SK-N-SH (cell line): ENCODE data around the gene COMMD7. TPM values are rescaled to one million over a fixed set of nuclear protein-coding genes. Genes with fewer than 3 reads are reported as not detected.
"Not testable (repeated sequence)": the region's sequence is repeated elsewhere in the genome, so short reads cannot be mapped to it uniquely, and the experiment has no call there.

Source experiments
- CTCF ChIA-PET: fragments of 300-600, 350-600 bp; formaldehyde crosslinking; extraction: SDS; loops from one replicate; lab custom pipeline; 2021; lab: Yijun Ruan, JAX
- POLR2A ChIA-PET: fragments of 350-600 bp; sonication (Branson Sonifier 250); formaldehyde crosslinking; extraction: SDS; loops from one replicate; lab custom pipeline; 2020; ENCODE audit warnings: antibody characterized with exemption, inconsistent platforms; lab: Yijun Ruan, JAX
- DNase-seq: peaks from one replicate; pipeline ENCODE4 v3.0.0; 2012
- H2AFZ ChIP-seq: fragments of 200-600 bp; sonication (generic); 2 replicates; pipeline ENCODE4 v1.8.1; 2016; ENCODE audit warnings: antibody characterized with exemption, mild to moderate bottlenecking, low read depth
- H3F3A ChIP-seq: fragments of 200-600 bp; sonication (generic); replicated peaks from 2 replicates; pipeline ENCODE3; 2016; ENCODE audit warnings: antibody characterized with exemption, mild to moderate bottlenecking; ENCODE audit not compliant: insufficient read depth
- H3K27ac ChIP-seq, 2 experiments: fragments of 200-500 bp in 1 of 2; fragments of 200-600 bp in 1 of 2; sonication (Bioruptor generic) in 1 of 2; sonication (generic), shearing (Covaris generic) in 1 of 2; 2 replicates each; pipeline versions ENCODE4 v1.5.1 to v1.6.1; 2014 to 2016; ENCODE audit warnings: low read depth in 2 of 2, inconsistent platforms in 1 of 2, low read length in 1 of 2, mild to moderate bottlenecking in 1 of 2, mixed read lengths in 1 of 2
- H3K27me3 ChIP-seq: fragments of 200-600 bp; sonication (generic), shearing (Covaris generic); 2 replicates; pipeline ENCODE4 v1.6.1; 2016; ENCODE audit warnings: mixed run types; ENCODE audit not compliant: insufficient read depth
- H3K36me3 ChIP-seq, 2 experiments: fragments of 200-500 bp in 1 of 2; fragments of 200-600 bp in 1 of 2; sonication (Bioruptor generic) in 1 of 2; sonication (generic) in 1 of 2; replicated peaks in 1 of 2; 2 replicates each; pipeline versions ENCODE3 to v1.5.1; 2014 to 2016; ENCODE audit warnings: low read length in 1 of 2, mild to moderate bottlenecking in 1 of 2; ENCODE audit not compliant: insufficient read depth in 2 of 2, control insufficient read depth in 1 of 2
- H3K4me1 ChIP-seq, 2 experiments: fragments of 200-500 bp in 1 of 2; fragments of 200-600 bp in 1 of 2; sonication (Bioruptor generic) in 1 of 2; sonication (generic), shearing (Covaris generic) in 1 of 2; 2 replicates each; pipeline versions ENCODE4 v1.5.1 to v1.6.1; 2014 to 2016; ENCODE audit warnings: low read depth in 1 of 2, low read length in 1 of 2, mixed run types in 1 of 2; ENCODE audit not compliant: insufficient read depth in 2 of 2, control insufficient read depth in 1 of 2
- H3K4me2 ChIP-seq: fragments of 200-600 bp; sonication (generic), shearing (Covaris generic); 2 replicates; pipeline ENCODE4 v1.6.1; 2017; ENCODE audit warnings: mixed run types
- H3K4me3 ChIP-seq, 2 experiments: fragments of 200-500 bp in 1 of 2; fragments of 200-600 bp in 1 of 2; sonication (Bioruptor generic) in 1 of 2; sonication (generic), shearing (Covaris generic) in 1 of 2; 2 replicates each; pipeline versions ENCODE4 v1.5.1 to v1.8.1; 2014 to 2016; ENCODE audit warnings: low read depth in 2 of 2, inconsistent platforms in 1 of 2, low read length in 1 of 2, mild to moderate bottlenecking in 1 of 2, mixed read lengths in 1 of 2, moderate library complexity in 1 of 2
- H3K79me2 ChIP-seq: fragments of 200-600 bp; sonication (generic); 2 replicates; pipeline ENCODE4 v1.8.1; 2017; ENCODE audit warnings: mild to moderate bottlenecking; ENCODE audit not compliant: insufficient read depth
- H3K9ac ChIP-seq: fragments of 200-600 bp; sonication (generic); 2 replicates; pipeline ENCODE4 v1.6.1; 2017; ENCODE audit warnings: mixed run types
- H3K9me2 ChIP-seq: fragments of 200-600 bp; sonication (generic); 2 replicates; pipeline ENCODE4 v1.6.1; 2017; ENCODE audit warnings: mixed run types
- H3K9me3 ChIP-seq: fragments of 200-600 bp; sonication (generic); 2 replicates; pipeline ENCODE4 v1.6.1; 2017; ENCODE audit warnings: mixed run types, mild to moderate bottlenecking, moderate library complexity
- H4K20me1 ChIP-seq: fragments of 200-600 bp; sonication (generic); 2 replicates; pipeline ENCODE4 v1.6.1; 2017; ENCODE audit warnings: mild to moderate bottlenecking, mixed run types; ENCODE audit not compliant: insufficient read depth
- CHD2 ChIP-seq: fragments of 150-350 bp; IDR thresholded peaks from 2 replicates; pipeline ENCODE4 v1.6.1; 2018; ENCODE audit warnings: low read length; ENCODE audit not compliant: partially characterized antibody
- ELF1 ChIP-seq: IDR thresholded peaks from 2 replicates; pipeline ENCODE4 v1.4.0; 2012
- EP300 ChIP-seq, 2 experiments: IDR thresholded peaks; 2 replicates each; pipeline versions ENCODE4 v1.4.0 to v1.6.1; 2012; ENCODE audit warnings: borderline replicate concordance in 1 of 2, low read depth in 1 of 2, low read length in 1 of 2
- EZH2phosphoT487 ChIP-seq: fragments of 200-600 bp; sonication (generic); IDR thresholded peaks from 2 replicates; pipeline ENCODE4 v1.6.1; 2017; ENCODE audit warnings: low read depth, mixed run types, mild to moderate bottlenecking, antibody characterized with exemption, moderate library complexity, borderline replicate concordance
- GABPA ChIP-seq: IDR thresholded peaks from 2 replicates; pipeline ENCODE4 v1.4.0; 2012; ENCODE audit warnings: low read depth, mild to moderate bottlenecking
- GATA2 ChIP-seq: sonication (generic); formaldehyde crosslinking; IDR thresholded peaks from 2 replicates; pipeline ENCODE4 v1.5.0; 2020; ENCODE audit warnings: mild to moderate bottlenecking, missing genetic modification reagents
- IRF3 ChIP-seq: fragments of 150-350 bp; IDR thresholded peaks from 2 replicates; pipeline ENCODE4 v1.6.1; 2016; ENCODE audit warnings: mild to moderate bottlenecking, low read depth, low read length
- MEF2A ChIP-seq: IDR thresholded peaks from 2 replicates; pipeline ENCODE4 v1.4.0; 2012; ENCODE audit warnings: low read depth, borderline replicate concordance
- MXI1 ChIP-seq: IDR thresholded peaks from 2 replicates; pipeline ENCODE4 v1.6.1; 2012; ENCODE audit warnings: mild to moderate bottlenecking, low read depth, low read length, improper control_type of control experiment
- NFIC ChIP-seq: IDR thresholded peaks from 2 replicates; pipeline ENCODE4 v1.4.0; 2012; ENCODE audit warnings: borderline replicate concordance
- POLR2AphosphoS5 ChIP-seq: IDR thresholded peaks from 2 replicates; pipeline ENCODE4 v1.6.1; 2012; ENCODE audit warnings: low read depth, low read length
- REST ChIP-seq: IDR thresholded peaks from 2 replicates; pipeline ENCODE4 v1.6.1; 2012; ENCODE audit warnings: mild to moderate bottlenecking, low read depth, low read length, moderate library complexity
- RFX5 ChIP-seq: IDR thresholded peaks from 2 replicates; pipeline ENCODE4 v1.6.1; 2012; ENCODE audit warnings: mild to moderate bottlenecking, improper control_type of control experiment, low read length
- RXRA ChIP-seq: IDR thresholded peaks from 2 replicates; pipeline ENCODE4 v1.4.0; 2012; ENCODE audit warnings: low read depth, mild to moderate bottlenecking, borderline replicate concordance
- SIN3A ChIP-seq: IDR thresholded peaks from 2 replicates; pipeline ENCODE4 v1.6.1; 2012; ENCODE audit warnings: low read depth, mild to moderate bottlenecking, low read length, moderate library complexity, borderline replicate concordance
- SMC3 ChIP-seq: IDR thresholded peaks from 2 replicates; pipeline ENCODE4 v1.6.1; 2012; ENCODE audit warnings: low read depth, low read length, improper control_type of control experiment
- TCF12 ChIP-seq: IDR thresholded peaks from 2 replicates; pipeline ENCODE4 v1.4.0; 2012
- TEAD4 ChIP-seq: IDR thresholded peaks from 2 replicates; pipeline ENCODE4 v1.4.0; 2012; ENCODE audit warnings: mild to moderate bottlenecking, borderline replicate concordance; ENCODE audit not compliant: insufficient read depth
- USF1 ChIP-seq: IDR thresholded peaks from 2 replicates; pipeline ENCODE4 v1.4.0; 2012; ENCODE audit warnings: low read depth, borderline replicate concordance
- WGBS: methylation state at CpG from one replicate; pipeline ENCODE4 v1.1.6; 2017; ENCODE audit warnings: low lambda C conversion rate; 5-methylcytosine and 5-hydroxymethylcytosine counted together
- polyA plus RNA-seq, 3 experiments: library from polyadenylated mRNA; depleted of rRNA; stranded (reverse); fragments of >200 nt; gene quantifications; 2 replicates each; pipeline ENCODE4 v1.2.3, GENCODE V29; 2012

Gene COMMD7
- polyA plus RNA-seq, 1 of the 3 experiments (the other 2 are of a cell fraction) = 38.0 TPM

- 96% methylated on average over 5 of the region's 5 CpGs for WGBS
- CTCF ChIA-PET = interaction anchor here (1.0 to 1.3 kb wide), 2 partner anchors 36 to 69 kb away, joined by 4 read pairs; partner anchors contain the start of gene C20orf203
- DNase-seq = peak; percentile 19
Observed at GRCh38 chr20:32709632-32710121, 33.6 kb downstream of the COMMD7 start.

GRCh38 chr20:32709029-32709631 lies 34.1 kb downstream of the COMMD7 start:
- H3K27me3 ChIP-seq, H3K4me2 ChIP-seq, H4K20me1 ChIP-seq, H3F3A ChIP-seq, H3K9me3 ChIP-seq, H3K27ac ChIP-seq, H3K4me3 ChIP-seq, H2AFZ ChIP-seq, H3K36me3 ChIP-seq, H3K9ac ChIP-seq, DNase-seq, H3K9me2 ChIP-seq, POLR2A ChIA-PET, H3K79me2 ChIP-seq: not testable (repeated sequence)
- peaks cover 0 to 14% of the 10 kb centered on the region in 2 experiments; a peak in 2 of 4 replicates for H3K4me1 ChIP-seq
- CTCF ChIA-PET = interaction anchor here (0.8 to 1.3 kb wide), 3 partner anchors 36 to 69 kb away, joined by 4 read pairs; partner anchors contain the start of gene C20orf203
- WGBS = 93% methylated on average over 15 of the region's 15 CpGs

More at GRCh38 chr20:32709632-32710121, 33.6 kb downstream of the COMMD7 start:
- no peak overlapping the region for H3K9ac ChIP-seq
- no peaks in the 10 kb centered on the region for H3K79me2 ChIP-seq
- peaks cover 9% of the 10 kb centered on the region for H3F3A ChIP-seq
- TF ChIP-seq TCF12 (no peak), IRF3 (no peak), RFX5 (no peak), ELF1 (no peak), EZH2phosphoT487 (no peak), TEAD4 (no peak), GATA2 (no peak), EP300 (IDR thresholded peaks at IDR 0.05; ENCODE audit: borderline replicate concordance in 1 of 2, low read depth in 1 of 2, low read length in 1 of 2) (no peak), MXI1 (no peak), CHD2 (no peak), RXRA (no peak), USF1 (no peak), SMC3 (no peak), POLR2AphosphoS5 (no peak), MEF2A (no peak), GABPA (no peak), NFIC (no peak), REST (no peak), SIN3A (no peak)
- H3K9me2 ChIP-seq = no peaks in the 10 kb centered on the region
- peaks cover 3 to 7% of the 10 kb centered on the region in 2 experiments for H3K36me3 ChIP-seq
- POLR2A ChIA-PET = no interaction called here
- no peak overlapping the region for H3K4me2 ChIP-seq
- no peaks in the 10 kb centered on the region for H3K9me3 ChIP-seq
- H4K20me1 ChIP-seq = no peaks in the 10 kb centered on the region
- H2AFZ ChIP-seq = no peak overlapping the region
- H3K27me3 ChIP-seq = no peaks in the 10 kb centered on the region
- H3K4me1 ChIP-seq = peaks cover 0 to 14% of the 10 kb centered on the region in 2 experiments; a peak in 2 of 4 replicates
- no peak overlapping the region for H3K27ac ChIP-seq
- H3K4me3 ChIP-seq = no peak overlapping the region
